ENCODE measurements around the gene SLTM. TPM values are rescaled to one million over a fixed set of nuclear protein-coding genes. Genes with fewer than 3 reads are reported as not detected.
A peak's percentile ranks its signal among the peaks of the same experiment; 100 is the strongest.
"Not testable (repeated sequence)": the region's sequence is repeated elsewhere in the genome, so short reads cannot be mapped to it uniquely, and the experiment has no call there.

Gene SLTM
- total RNA-seq, 1 donor = 77.8 TPM

- DNase-seq (ENCODE audit: insufficient read length, low spot score, missing footprints) = peak; percentile 62
- TF ChIP-seq, protein P1, sequence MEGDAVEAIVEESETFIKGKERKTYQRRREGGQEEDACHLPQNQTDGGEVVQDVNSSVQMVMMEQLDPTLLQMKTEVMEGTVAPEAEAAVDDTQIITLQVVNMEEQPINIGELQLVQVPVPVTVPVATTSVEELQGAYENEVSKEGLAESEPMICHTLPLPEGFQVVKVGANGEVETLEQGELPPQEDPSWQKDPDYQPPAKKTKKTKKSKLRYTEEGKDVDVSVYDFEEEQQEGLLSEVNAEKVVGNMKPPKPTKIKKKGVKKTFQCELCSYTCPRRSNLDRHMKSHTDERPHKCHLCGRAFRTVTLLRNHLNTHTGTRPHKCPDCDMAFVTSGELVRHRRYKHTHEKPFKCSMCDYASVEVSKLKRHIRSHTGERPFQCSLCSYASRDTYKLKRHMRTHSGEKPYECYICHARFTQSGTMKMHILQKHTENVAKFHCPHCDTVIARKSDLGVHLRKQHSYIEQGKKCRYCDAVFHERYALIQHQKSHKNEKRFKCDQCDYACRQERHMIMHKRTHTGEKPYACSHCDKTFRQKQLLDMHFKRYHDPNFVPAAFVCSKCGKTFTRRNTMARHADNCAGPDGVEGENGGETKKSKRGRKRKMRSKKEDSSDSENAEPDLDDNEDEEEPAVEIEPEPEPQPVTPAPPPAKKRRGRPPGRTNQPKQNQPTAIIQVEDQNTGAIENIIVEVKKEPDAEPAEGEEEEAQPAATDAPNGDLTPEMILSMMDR (IDR thresholded peaks at IDR 0.05; ENCODE audit: extremely low read depth, low read depth, low read length) = no peak
- Histone ChIP-seq H3K4me1 (ENCODE audit: insufficient read depth, low read length) (no peaks in the 10 kb centered on the region), H3K79me2 (ENCODE audit: insufficient read depth, low read length) (no peaks in the 10 kb centered on the region), H3K27ac (ENCODE audit: low read depth, low read length) (no peak overlapping the region), H3K4me3 (ENCODE audit: insufficient read depth, low read length) (no peak overlapping the region), H3K4me2 (ENCODE audit: insufficient read depth, low read length) (no peak overlapping the region), H3K27me3 (ENCODE audit: insufficient read depth, low read length) (no peaks in the 10 kb centered on the region), H2AFZ (ENCODE audit: low read length) (no peak overlapping the region), H3K36me3 (ENCODE audit: insufficient read depth, low read length) (no peaks in the 10 kb centered on the region), H4K20me1 (ENCODE audit: insufficient read depth, low read length) (no peaks in the 10 kb centered on the region), H3K9me3 (ENCODE audit: low read depth, low read length) (no peaks in the 10 kb centered on the region)
Observed at GRCh38 chr15:58865425-58865880, 68.0 kb downstream of the SLTM start.

GRCh38 chr15:58864602-58865424 lies 68.7 kb downstream of the SLTM start:
- Histone ChIP-seq H3K4me1 (ENCODE audit: insufficient read depth, low read length) (no peaks in the 10 kb centered on the region), H3K9me3 (ENCODE audit: low read depth, low read length) (no peaks in the 10 kb centered on the region), H4K20me1 (ENCODE audit: insufficient read depth, low read length) (no peaks in the 10 kb centered on the region), H3K79me2 (ENCODE audit: insufficient read depth, low read length) (no peaks in the 10 kb centered on the region), H3K4me2 (ENCODE audit: insufficient read depth, low read length) (no peak overlapping the region), H3K27ac (ENCODE audit: low read depth, low read length) (no peak overlapping the region), H3K27me3 (ENCODE audit: insufficient read depth, low read length) (no peaks in the 10 kb centered on the region), H2AFZ (ENCODE audit: low read length) (no peak overlapping the region), H3K36me3 (ENCODE audit: insufficient read depth, low read length) (no peaks in the 10 kb centered on the region), H3K4me3 (ENCODE audit: insufficient read depth, low read length) (no peak overlapping the region)
- DNase-seq (ENCODE audit: insufficient read length, low spot score, missing footprints) = no peak
- TF ChIP-seq, protein P1 (IDR thresholded peaks at IDR 0.05; ENCODE audit: extremely low read depth, low read depth, low read length) = no peak

- no peak overlapping the region for H3K4me2 ChIP-seq (ENCODE audit: insufficient read depth, low read length)
- no peak overlapping the region for H2AFZ ChIP-seq (ENCODE audit: low read length)
- no peak for DNase-seq (ENCODE audit: insufficient read length, low spot score, missing footprints)
- H3K4me1 ChIP-seq (ENCODE audit: insufficient read depth, low read length) = no peaks in the 10 kb centered on the region
- no peak overlapping the region for H3K27ac ChIP-seq (ENCODE audit: low read depth, low read length)
- TF ChIP-seq, protein P1 (IDR thresholded peaks at IDR 0.05; ENCODE audit: extremely low read depth, low read depth, low read length) = no peak
- no peaks in the 10 kb centered on the region for H3K27me3 ChIP-seq (ENCODE audit: insufficient read depth, low read length)
- no peaks in the 10 kb centered on the region for H3K36me3 ChIP-seq (ENCODE audit: insufficient read depth, low read length)
- no peaks in the 10 kb centered on the region for H3K79me2 ChIP-seq (ENCODE audit: insufficient read depth, low read length)
- H3K9me3 ChIP-seq (ENCODE audit: low read depth, low read length) = no peaks in the 10 kb centered on the region
- no peaks in the 10 kb centered on the region for H4K20me1 ChIP-seq (ENCODE audit: insufficient read depth, low read length)
- H3K4me3 ChIP-seq (ENCODE audit: insufficient read depth, low read length) = no peak overlapping the region
Observed at GRCh38 chr15:58862326-58862725, 71.2 kb downstream of the SLTM start.

DNA sequence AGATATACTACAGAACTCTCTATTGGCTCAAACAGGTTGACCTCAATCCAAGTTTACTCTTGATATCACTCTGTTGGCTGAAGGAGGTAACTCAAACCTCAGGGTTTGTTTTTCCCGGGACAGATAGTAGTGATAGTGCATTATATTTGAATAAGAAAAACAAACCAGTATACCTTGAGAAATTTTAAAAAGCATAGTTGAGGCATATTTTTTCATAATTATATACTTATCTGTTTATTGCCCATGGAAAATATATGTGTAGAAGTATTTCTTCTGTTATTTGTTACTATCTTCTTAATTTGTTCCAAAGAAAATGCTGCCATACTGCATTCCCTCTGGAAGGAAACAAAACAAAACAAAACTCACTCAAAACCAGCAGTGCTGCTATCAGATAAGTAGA lies 76.9 kb downstream of the SLTM start:
- H3K4me2 ChIP-seq (ENCODE audit: insufficient read depth, low read length); H3K4me3 ChIP-seq (ENCODE audit: insufficient read depth, low read length); H3K9me3 ChIP-seq (ENCODE audit: low read depth, low read length); DNase-seq (ENCODE audit: insufficient read length, low spot score, missing footprints); H3K27me3 ChIP-seq (ENCODE audit: insufficient read depth, low read length); H3K79me2 ChIP-seq (ENCODE audit: insufficient read depth, low read length); H3K36me3 ChIP-seq (ENCODE audit: insufficient read depth, low read length); H4K20me1 ChIP-seq (ENCODE audit: insufficient read depth, low read length); H2AFZ ChIP-seq (ENCODE audit: low read length); H3K27ac ChIP-seq (ENCODE audit: low read depth, low read length): not testable (repeated sequence)
- H3K4me1 ChIP-seq (ENCODE audit: insufficient read depth, low read length) = peaks cover 17% of the 10 kb centered on the region
